Thyroid gland (tissue), 4 donors: ENCODE results near the gene GAS7. TPM values are rescaled to one million over a fixed set of nuclear protein-coding genes. Genes with fewer than 3 reads are reported as not detected.
A peak's percentile ranks its signal among the peaks of the same experiment; 100 is the strongest.

Experiments used
- DNase-seq, 2 donors: peaks; one replicate each; pipeline ENCODE4 v3.0.0-alpha.2; 2019
- H3K27ac ChIP-seq, 3 donors: fragments of 200-600 bp; sonication (generic); 1 replicate in 2 of 3; 2 replicates in 1 of 3; pipeline ENCODE4 v1.5.1; 2016 to 2019; ENCODE audit warnings: mild to moderate bottlenecking in 1 of 3, moderate library complexity in 1 of 3
- H3K27me3 ChIP-seq: fragments of 200-600 bp; sonication (generic); one replicate; pipeline ENCODE4 v1.5.1; 2019
- H3K36me3 ChIP-seq, 2 donors: fragments of 200-600 bp; sonication (generic); one replicate each; pipeline ENCODE4 v1.5.1; 2016 to 2019
- H3K4me1 ChIP-seq, 2 donors: fragments of 200-600 bp; sonication (generic); one replicate each; pipeline ENCODE4 v1.5.1; 2017 to 2019
- H3K4me3 ChIP-seq, 3 donors: fragments of 200-600 bp; sonication (generic); replicated peaks in 1 of 3; 1 replicate in 2 of 3; 2 replicates in 1 of 3; pipeline ENCODE4 v1.5.1; 2016; ENCODE audit warnings: mild to moderate bottlenecking in 1 of 3
- H3K9me3 ChIP-seq: fragments of 200-600 bp; sonication (generic); one replicate; pipeline ENCODE4 v1.5.1; 2017
- CTCF ChIP-seq, 6 experiments: fragments of 200-600 bp in 3 of 6; fragments of 450-650 bp in 3 of 6; sonication (generic) in 3 of 6; IDR thresholded peaks; one replicate each; pipeline ENCODE4 v1.5.1; 2016 to 2019; ENCODE audit warnings: antibody characterized with exemption in 6 of 6, mild to moderate bottlenecking in 2 of 6, inconsistent platforms in 1 of 6, moderate library complexity in 1 of 6
- POLR2A ChIP-seq, 2 donors: fragments of 450-650 bp; IDR thresholded peaks; one replicate each; pipeline ENCODE4 v1.6.1; 2017; ENCODE audit warnings: antibody characterized with exemption in 2 of 2, mild to moderate bottlenecking in 2 of 2, moderate library complexity in 1 of 2
- WGBS, 2 donors: methylation state at CpG; one replicate each; pipeline ENCODE4 v1.1.5; 2017; 5-methylcytosine and 5-hydroxymethylcytosine counted together
- intact Hi-C: fragments of 100-400 bp; cut with DNase I; formaldehyde crosslinking; loops from one replicate; pipeline ENCODE4 v1.15.1; 2023
- total RNA-seq, 4 donors: library from RNA; depleted of rRNA; stranded (reverse); fragments of >200 nt; gene quantifications; one replicate each; pipeline ENCODE4 v1.2.3, GENCODE V29; 2016

Gene GAS7
- total RNA-seq, 4 donors from 2014 or later: 7.5 to 30.3 (median 24.1) TPM

- WGBS, 2 donors: 76 to 77% methylated on average over 9 of the region's 9 CpGs
- Histone ChIP-seq H3K36me3 (no peaks in the 10 kb centered on the region), H3K9me3 (no peaks in the 10 kb centered on the region), H3K4me3 (no peak overlapping the region), H3K4me1 (no peaks in the 10 kb centered on the region), H3K27me3 (no peaks in the 10 kb centered on the region), H3K27ac (no peak overlapping the region)
- TF ChIP-seq POLR2A (IDR thresholded peaks at IDR 0.05): no peak
- TF ChIP-seq CTCF (IDR thresholded peaks at IDR 0.05): no peak
- intact Hi-C loops: no loop called here
- no peak for DNase-seq
These were observed 257.6 kb downstream of the GAS7 start for GRCh38 chr17:9940841-9941240.

GRCh38 chr17:9938764-9939163, 259.6 kb downstream of the GAS7 start:
- WGBS, 2 donors: 82 to 88% methylated on average over 1 of the region's 1 CpG
- H3K9me3 ChIP-seq: no peaks in the 10 kb centered on the region
- no peaks in the 10 kb centered on the region for H3K27me3 ChIP-seq
- no peak overlapping the region for H3K27ac ChIP-seq
- H3K4me1 ChIP-seq: no peaks in the 10 kb centered on the region
- intact Hi-C loops: no loop called here
- H3K4me3 ChIP-seq: no peak overlapping the region
- TF ChIP-seq POLR2A (IDR thresholded peaks at IDR 0.05): no peak
- no peak for TF ChIP-seq CTCF (IDR thresholded peaks at IDR 0.05)
- DNase-seq: no peak
- no peaks in the 10 kb centered on the region for H3K36me3 ChIP-seq

- H3K9me3 ChIP-seq: no peaks in the 10 kb centered on the region
- no peak overlapping the region for H3K27ac ChIP-seq
- H3K4me3 ChIP-seq: no peak overlapping the region
- 94 to 95% methylated on average over 9 of the region's 9 CpGs for WGBS, 2 donors
- H3K27me3 ChIP-seq: no peaks in the 10 kb centered on the region
- intact Hi-C loops: no loop called here
- H3K4me1 ChIP-seq: no peaks in the 10 kb centered on the region
- H3K36me3 ChIP-seq: no peaks in the 10 kb centered on the region
- TF ChIP-seq CTCF (IDR thresholded peaks at IDR 0.05) (no peak), POLR2A (IDR thresholded peaks at IDR 0.05) (no peak)
- no peak for DNase-seq
These were observed 260.5 kb downstream of the GAS7 start for GRCh38 chr17:9937901-9938300.

DNA sequence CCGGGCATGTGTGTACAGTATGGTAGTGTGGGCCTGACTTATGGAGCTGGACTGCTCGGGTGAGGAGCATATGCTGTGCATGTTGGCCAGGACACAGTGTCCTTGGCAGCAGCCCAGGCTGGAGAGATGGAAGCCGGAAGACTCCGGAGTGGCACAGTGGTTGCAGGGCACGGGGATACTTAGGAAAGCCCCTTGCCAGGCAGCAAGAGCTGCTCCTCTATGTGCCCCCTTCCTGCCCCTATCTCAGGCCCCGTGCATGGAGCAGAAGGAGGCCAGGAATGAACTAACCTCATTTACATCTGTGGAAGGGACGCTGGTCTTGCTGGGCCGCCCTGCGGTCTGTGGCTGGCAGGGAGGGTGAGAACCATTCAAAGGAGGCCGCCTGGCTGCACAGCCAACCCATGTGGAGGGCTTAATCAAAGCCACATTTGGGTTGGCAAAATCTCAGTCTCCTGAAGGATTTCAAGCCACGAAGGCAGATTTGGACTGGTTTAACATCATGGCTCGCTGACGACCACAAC, 261.1 kb downstream of the GAS7 start:
- Histone ChIP-seq H3K36me3 (no peaks in the 10 kb centered on the region), H3K4me1 (no peaks in the 10 kb centered on the region), H3K4me3 (no peak overlapping the region), H3K9me3 (no peaks in the 10 kb centered on the region), H3K27me3 (no peaks in the 10 kb centered on the region), H3K27ac (no peak overlapping the region)
- intact Hi-C loops: no loop called here
- TF ChIP-seq POLR2A (IDR thresholded peaks at IDR 0.05) (no peak), CTCF (IDR thresholded peaks at IDR 0.05) (no peak)
- peak in 1 of 2 donors; percentile 8 for DNase-seq
- 73 to 85% methylated on average over 10 to 13 of the region's 13 CpGs for WGBS, 2 donors

GRCh38 chr17:9936095-9936494, 262.3 kb downstream of the GAS7 start:
- Histone ChIP-seq H3K9me3 (no peaks in the 10 kb centered on the region), H3K27me3 (no peaks in the 10 kb centered on the region), H3K36me3 (no peaks in the 10 kb centered on the region), H3K4me3 (no peak overlapping the region), H3K27ac (no peak overlapping the region), H3K4me1 (no peaks in the 10 kb centered on the region)
- intact Hi-C loops: no loop called here
- DNase-seq: no peak
- 86 to 98% methylated on average over 3 of the region's 3 CpGs for WGBS, 2 donors
- TF ChIP-seq CTCF (IDR thresholded peaks at IDR 0.05) (no peak), POLR2A (IDR thresholded peaks at IDR 0.05) (no peak)
